Testis (tissue), 3 donors: ENCODE data around the gene TNS3. TPM values are rescaled to one million over a fixed set of nuclear protein-coding genes. Genes with fewer than 3 reads are reported as not detected.

Experiments used
- DNase-seq: peaks from one replicate; pipeline ENCODE4 v3.0.0-alpha.2; 2019
- H3K27ac ChIP-seq, 2 donors: fragments of 200-600 bp; sonication (generic); one replicate each; pipeline ENCODE4 v1.5.1; 2019
- H3K27me3 ChIP-seq: fragments of 200-600 bp; sonication (generic); one replicate; pipeline ENCODE4 v1.5.1; 2019
- H3K36me3 ChIP-seq: fragments of 200-600 bp; sonication (generic); one replicate; pipeline ENCODE4 v1.5.1; 2017; ENCODE audit warnings: low read depth; ENCODE audit errors: missing control alignments
- H3K4me1 ChIP-seq: fragments of 200-600 bp; sonication (generic); one replicate; pipeline ENCODE4 v1.5.1; 2019
- H3K4me3 ChIP-seq, 2 donors: fragments of 200-600 bp; sonication (generic); one replicate each; pipeline ENCODE4 v1.5.1; 2017 to 2019
- H3K9me3 ChIP-seq: fragments of 200-600 bp; sonication (generic); one replicate; pipeline ENCODE4 v1.5.1; 2017
- CTCF ChIP-seq, 3 experiments: fragments of 450-650 bp in 2 of 3; fragments of 200-600 bp in 1 of 3; sonication (generic) in 1 of 3; IDR thresholded peaks; one replicate each; pipeline ENCODE4 v1.5.1; 2016 to 2019; ENCODE audit warnings: antibody characterized with exemption in 3 of 3, mild to moderate bottlenecking in 2 of 3, moderate library complexity in 1 of 3
- POLR2A ChIP-seq: fragments of 450-650 bp; IDR thresholded peaks from one replicate; pipeline ENCODE4 v1.6.1; 2017; ENCODE audit warnings: antibody characterized with exemption, mild to moderate bottlenecking, moderate library complexity
- WGBS, 2 donors: methylation state at CpG; one replicate each; pipeline ENCODE4 v1.1.5; 2018; 5-methylcytosine and 5-hydroxymethylcytosine counted together
- intact Hi-C: fragments of 100-400 bp; cut with DNase I; formaldehyde crosslinking; loops from one replicate; pipeline ENCODE4 v1.15.1; 2023; ENCODE audit warnings: low total_unique reads
- polyA plus RNA-seq: library from polyadenylated mRNA; stranded (reverse); fragments of 350-450 nt; fragmentation: Illumina TruSeq; extraction: RNeasy Lipid Tissue Mini Kit (QIAGEN cat#74804); gene quantifications from one replicate; pipeline ENCODE4 v1.2.3, GENCODE V29; 2014; ENCODE audit warnings: low read depth, low replicate concordance; ENCODE audit not compliant: insufficient read depth
- total RNA-seq, 2 donors: library from RNA; depleted of rRNA; stranded (reverse); fragments of >200 nt; gene quantifications; one replicate each; pipeline ENCODE4 v1.2.3, GENCODE V29; 2016

Gene TNS3
- total and polyA plus RNA-seq, 3 donors from 2014 or later = 28.5 to 93.5 (median 60.0) TPM

- Histone ChIP-seq H3K4me3 (no peak overlapping the region), H3K4me1 (peaks cover 4% of the 10 kb centered on the region), H3K36me3 (no peaks in the 10 kb centered on the region), H3K9me3 (no peaks in the 10 kb centered on the region), H3K27me3 (no peaks in the 10 kb centered on the region), H3K27ac (no peak overlapping the region)
- intact Hi-C loops = no loop called here
- TF ChIP-seq POLR2A (no peak), CTCF (IDR thresholded peaks at IDR 0.05) (no peak)
- no peak for DNase-seq
- WGBS, 2 donors = 95% methylated on average over 8 of the region's 8 CpGs
Observed at GRCh38 chr7:47358944-47359588, 222.8 kb downstream of the TNS3 start.

GRCh38 chr7:47358357-47358756 is 223.6 kb downstream of the TNS3 start:
- H3K27me3 ChIP-seq = no peaks in the 10 kb centered on the region
- WGBS, 2 donors = 88 to 91% methylated on average over 13 to 14 of the region's 14 CpGs
- H3K36me3 ChIP-seq = no peaks in the 10 kb centered on the region
- H3K4me1 ChIP-seq = peaks cover 4% of the 10 kb centered on the region
- no peak overlapping the region for H3K27ac ChIP-seq
- intact Hi-C loops = no loop called here
- TF ChIP-seq CTCF (IDR thresholded peaks at IDR 0.05) = no peak
- TF ChIP-seq POLR2A = no peak
- no peaks in the 10 kb centered on the region for H3K9me3 ChIP-seq
- H3K4me3 ChIP-seq = no peak overlapping the region
- DNase-seq = no peak

GRCh38 chr7:47357863-47358262 is 224.0 kb downstream of the TNS3 start:
- 90 to 94% methylated on average over 7 of the region's 7 CpGs for WGBS, 2 donors
- no peak for DNase-seq
- peaks cover 4% of the 10 kb centered on the region for H3K4me1 ChIP-seq
- no peak overlapping the region for H3K4me3 ChIP-seq
- H3K9me3 ChIP-seq = no peaks in the 10 kb centered on the region
- no peak overlapping the region for H3K27ac ChIP-seq
- intact Hi-C loops = no loop called here
- H3K36me3 ChIP-seq = no peaks in the 10 kb centered on the region
- H3K27me3 ChIP-seq = no peaks in the 10 kb centered on the region
- no peak for TF ChIP-seq POLR2A

GRCh38 chr7:47357361-47357760 is 224.6 kb downstream of the TNS3 start:
- intact Hi-C loops = no loop called here
- H3K9me3 ChIP-seq = no peaks in the 10 kb centered on the region
- no peak overlapping the region for H3K27ac ChIP-seq
- H3K4me1 ChIP-seq = peaks cover 4% of the 10 kb centered on the region
- no peaks in the 10 kb centered on the region for H3K27me3 ChIP-seq
- no peaks in the 10 kb centered on the region for H3K36me3 ChIP-seq
- DNase-seq = no peak
- H3K4me3 ChIP-seq = no peak overlapping the region
- no peak for TF ChIP-seq CTCF (IDR thresholded peaks at IDR 0.05)
- no peak for TF ChIP-seq POLR2A
- WGBS, 2 donors = 89 to 90% methylated on average over 10 of the region's 10 CpGs

- Histone ChIP-seq H3K36me3 (no peaks in the 10 kb centered on the region), H3K4me3 (no peak overlapping the region), H3K27ac (no peak overlapping the region), H3K4me1 (peaks cover 4% of the 10 kb centered on the region), H3K9me3 (no peaks in the 10 kb centered on the region), H3K27me3 (no peaks in the 10 kb centered on the region)
- intact Hi-C loops = no loop called here
- no peak for TF ChIP-seq CTCF (IDR thresholded peaks at IDR 0.05)
- no peak for TF ChIP-seq POLR2A
- DNase-seq = no peak
- 86 to 91% methylated on average over 5 of the region's 5 CpGs for WGBS, 2 donors
Observed at GRCh38 chr7:47356261-47356660, 225.7 kb downstream of the TNS3 start.
